ENCODE measurements around the gene KCNK18.

GRCh38 chr10:117184296-117184695 lies 13.0 kb upstream of the KCNK18 start:
- no peak for TF ChIP-seq POLR2AphosphoS5 (IDR thresholded peaks at IDR 0.05; ENCODE audit: low read depth, low read length)
- no peak for TF ChIP-seq MAFK (IDR thresholded peaks at IDR 0.05; ENCODE audit: low read depth, low read length)
- no peak for TF ChIP-seq USF2 (IDR thresholded peaks at IDR 0.05; ENCODE audit: low read length)
- TF ChIP-seq EP300 (IDR thresholded peaks at IDR 0.05; ENCODE audit: borderline replicate concordance in 1 of 2, low read depth in 2 of 2, low read length in 2 of 2), result no peak
- no peak for TF ChIP-seq TBP (IDR thresholded peaks at IDR 0.05; ENCODE audit: low read depth, low read length)
- TF ChIP-seq EZH2 (IDR thresholded peaks at IDR 0.05; ENCODE audit: low read depth, low read length, severe bottlenecking), result no peak
- TF ChIP-seq, protein P1, sequence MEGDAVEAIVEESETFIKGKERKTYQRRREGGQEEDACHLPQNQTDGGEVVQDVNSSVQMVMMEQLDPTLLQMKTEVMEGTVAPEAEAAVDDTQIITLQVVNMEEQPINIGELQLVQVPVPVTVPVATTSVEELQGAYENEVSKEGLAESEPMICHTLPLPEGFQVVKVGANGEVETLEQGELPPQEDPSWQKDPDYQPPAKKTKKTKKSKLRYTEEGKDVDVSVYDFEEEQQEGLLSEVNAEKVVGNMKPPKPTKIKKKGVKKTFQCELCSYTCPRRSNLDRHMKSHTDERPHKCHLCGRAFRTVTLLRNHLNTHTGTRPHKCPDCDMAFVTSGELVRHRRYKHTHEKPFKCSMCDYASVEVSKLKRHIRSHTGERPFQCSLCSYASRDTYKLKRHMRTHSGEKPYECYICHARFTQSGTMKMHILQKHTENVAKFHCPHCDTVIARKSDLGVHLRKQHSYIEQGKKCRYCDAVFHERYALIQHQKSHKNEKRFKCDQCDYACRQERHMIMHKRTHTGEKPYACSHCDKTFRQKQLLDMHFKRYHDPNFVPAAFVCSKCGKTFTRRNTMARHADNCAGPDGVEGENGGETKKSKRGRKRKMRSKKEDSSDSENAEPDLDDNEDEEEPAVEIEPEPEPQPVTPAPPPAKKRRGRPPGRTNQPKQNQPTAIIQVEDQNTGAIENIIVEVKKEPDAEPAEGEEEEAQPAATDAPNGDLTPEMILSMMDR (IDR thresholded peaks at IDR 0.05; ENCODE audit: control extremely low read depth in 1 of 3, insufficient read depth in 1 of 3, low read depth in 1 of 3, low read length in 3 of 3), result no peak
- no peak for TF ChIP-seq SP1 (IDR thresholded peaks at IDR 0.05; ENCODE audit: low read depth, low read length)

Measured in H1 (cell line).